ENCODE measurements around the gene TMEM190. TPM values are rescaled to one million over a fixed set of nuclear protein-coding genes. Genes with fewer than 3 reads are reported as not detected.

The TMEM190 gene
- total and polyA plus RNA-seq, 2 of the 8 experiments (the other 6 are each of a cell fraction or from before 2014, with no cell fraction given): 1.6 TPM; not detected in 1

DNA sequence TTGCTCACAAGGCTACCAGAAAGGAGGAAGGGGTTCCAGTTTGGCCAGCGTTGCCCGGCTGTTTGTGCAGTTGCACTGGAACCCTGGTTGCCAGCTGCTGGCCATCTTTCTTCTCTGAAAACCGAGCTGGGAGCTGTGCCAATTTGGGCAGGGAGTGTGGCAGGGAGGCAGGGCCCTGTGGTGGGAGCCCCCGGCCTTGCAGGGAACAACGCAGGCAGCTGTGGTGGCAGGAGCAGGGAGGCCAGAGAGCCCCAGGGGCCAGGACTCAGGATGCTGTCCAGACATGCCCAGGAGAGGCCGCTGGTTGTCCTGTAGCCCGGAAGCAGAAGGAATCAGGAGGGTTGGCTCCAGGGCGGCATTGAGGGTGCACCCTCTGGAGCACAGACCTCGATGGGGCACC, 32.2 kb upstream of the TMEM190 start:
- ChIA-PET CTCF (ENCODE audit: partially characterized antibody) (interaction anchor here (1.3 to 1.7 kb wide), 3 partner anchors 8 to 43 kb away, joined by 3 to 8 read pairs (median 5); no protein-coding TSS in a partner anchor), POLR2A (ENCODE audit: partially characterized antibody) (interaction anchor here (1.0 to 6.7 kb wide), 5 partner anchors 8 to 63 kb away, joined by 3 to 42 read pairs (median 6); partner anchors contain the start of gene UBE2S)
- Histone ChIP-seq H2BK15ac (ENCODE audit: low read length) (no peak overlapping the region), H3K4me2 (ENCODE audit: insufficient read depth in 1 of 2, low read depth in 2 of 2, low read length in 2 of 2) (no peak overlapping the region), H3K36me3 (ENCODE audit: control insufficient read depth in 2 of 4, insufficient read depth in 4 of 4, low read length in 3 of 4) (peaks cover 0 to 47% (median 20%) of the 10 kb centered on the region in 4 experiments; a peak in 4 of 8 replicates), H3K79me1 (ENCODE audit: low read depth, low read length) (peaks cover 5% of the 10 kb centered on the region; the same call in 1 of the 2 replicates), H3K23ac (ENCODE audit: insufficient read length) (no peak overlapping the region), H3K4me1 (replicated peaks in 1 of 4; ENCODE audit: control insufficient read depth in 3 of 4, insufficient read depth in 4 of 4, low read length in 3 of 4) (peaks cover 11 to 35% (median 25%) of the 10 kb centered on the region in 4 experiments), H2BK20ac (ENCODE audit: low read length) (no peak overlapping the region), H3K56ac (replicated peaks; ENCODE audit: insufficient read length, low read depth, low read length) (no peak overlapping the region), H2AFZ (ENCODE audit: low read length) (no peak overlapping the region), H3K23me2 (ENCODE audit: low read depth, low read length) (peaks cover 14% of the 10 kb centered on the region; the same call in 1 of the 2 replicates), H3K27me3 (replicated peaks in 1 of 4; ENCODE audit: control insufficient read depth in 3 of 4, extremely low read depth in 1 of 4, insufficient read depth in 3 of 4, low read length in 3 of 4) (no peaks in the 10 kb centered on the region), H3K9me3 (ENCODE audit: insufficient read depth in 2 of 2, low read depth in 1 of 2, low read length in 1 of 2) (no peaks in the 10 kb centered on the region), H3K18ac (ENCODE audit: extremely low read depth, low read length) (no peak overlapping the region), H3K4ac (replicated peaks; ENCODE audit: insufficient read length, low read depth, low read length) (peak overlapping the region; percentile 69), H2BK12ac (ENCODE audit: low read depth, low read length) (0 out of 2 replicates have a peak overlapping the region, but pooled peaks have one; percentile 23), H3K4me3 (ENCODE audit: extremely low read depth in 1 of 4, insufficient read depth in 2 of 4, low read depth in 3 of 4, low read length in 4 of 4) (no peak overlapping the region), H2BK120ac (replicated peaks; ENCODE audit: low read depth, low read length) (no peak overlapping the region), H2BK5ac (ENCODE audit: low read depth, low read length) (peak overlapping the region; percentile 71; the same call in 1 of the 2 replicates), H3K9ac (replicated peaks in 1 of 4; ENCODE audit: extremely low read depth in 1 of 4, low read depth in 3 of 4, low read length in 3 of 4) (no peak overlapping the region; a peak in 1 of 7 replicates), H3K27ac (ENCODE audit: low read depth, low read length) (no peak overlapping the region), H4K20me1 (replicated peaks in 1 of 2; ENCODE audit: control insufficient read depth in 1 of 2, insufficient read depth in 2 of 2, low read length in 2 of 2) (peaks cover 0 to 6% of the 10 kb centered on the region in 2 experiments), H4K5ac (ENCODE audit: insufficient read length, low read depth, low read length) (no peak overlapping the region), H4K91ac (replicated peaks; ENCODE audit: insufficient read length, low read length) (no peak overlapping the region), H3K14ac (ENCODE audit: insufficient read length) (no peak overlapping the region), H3K79me2 (ENCODE audit: control insufficient read depth in 1 of 2, insufficient read depth in 2 of 2, low read length in 2 of 2) (peaks cover 0 to 3% of the 10 kb centered on the region in 2 experiments; a peak in 1 of 4 replicates), H2AK5ac (ENCODE audit: low read depth, low read length) (no peak overlapping the region), H4K8ac (ENCODE audit: extremely low read depth, insufficient read depth, low read length) (no peak overlapping the region)
- WGBS, 2 experiments (ENCODE audit: extremely low coverage in 1 of 2, insufficient coverage in 1 of 2, insufficient read length in 1 of 2, insufficient replicate concordance in 2 of 2, low coverage in 1 of 2, low lambda C conversion rate in 2 of 2, missing lambda C conversion rate in 1 of 2): 89% methylated on average over 8 of the region's 9 CpGs; no CpG with 5 or more reads in 1 of the 2 experiments
- FAIRE-seq: no peak
- TF ChIP-seq CEBPB (IDR thresholded peaks at IDR 0.05; ENCODE audit: low read depth, low read length): no peak
- peak in 1 of 2 experiments; percentile 28; a peak in 1 of 4 replicates for TF ChIP-seq RAD21 (IDR thresholded peaks at IDR 0.05 in 1 of 2, conservative IDR thresholded peaks at IDR 0.05 in 1 of 2; ENCODE audit: low read depth in 2 of 2, low read length in 2 of 2)
- TF ChIP-seq SAP30 (IDR thresholded peaks at IDR 0.05; ENCODE audit: insufficient read depth, insufficient replicate concordance, low read length): no peak
- no peak for DNase-seq (ENCODE audit: low read depth in 1 of 2, low spot score in 2 of 2)
